Cardiac fibroblast (primary cell): ENCODE data around the gene SCAF1.

Experiments
- DNase-seq, 2 donors: peaks; one replicate each; pipeline versions ENCODE4 v3.0.0 to v3.0.0-alpha.2; 2010; ENCODE audit warnings: low read depth in 2 of 2
- H3K4me3 ChIP-seq, 2 donors: replicated peaks in 1 of 2; 1 replicate in 1 of 2; 2 replicates in 1 of 2; pipeline ENCODE4 v1.5.1; 2011; ENCODE audit warnings: low read depth in 2 of 2, low read length in 2 of 2, mild to moderate bottlenecking in 2 of 2, moderate library complexity in 1 of 2
- TF ChIP-seq, protein P1 (sequence below): IDR thresholded peaks from one replicate; pipeline ENCODE4 v1.5.1; 2011; ENCODE audit warnings: low read depth, mild to moderate bottlenecking, low read length, inconsistent platforms

Gene SCAF1

DNA sequence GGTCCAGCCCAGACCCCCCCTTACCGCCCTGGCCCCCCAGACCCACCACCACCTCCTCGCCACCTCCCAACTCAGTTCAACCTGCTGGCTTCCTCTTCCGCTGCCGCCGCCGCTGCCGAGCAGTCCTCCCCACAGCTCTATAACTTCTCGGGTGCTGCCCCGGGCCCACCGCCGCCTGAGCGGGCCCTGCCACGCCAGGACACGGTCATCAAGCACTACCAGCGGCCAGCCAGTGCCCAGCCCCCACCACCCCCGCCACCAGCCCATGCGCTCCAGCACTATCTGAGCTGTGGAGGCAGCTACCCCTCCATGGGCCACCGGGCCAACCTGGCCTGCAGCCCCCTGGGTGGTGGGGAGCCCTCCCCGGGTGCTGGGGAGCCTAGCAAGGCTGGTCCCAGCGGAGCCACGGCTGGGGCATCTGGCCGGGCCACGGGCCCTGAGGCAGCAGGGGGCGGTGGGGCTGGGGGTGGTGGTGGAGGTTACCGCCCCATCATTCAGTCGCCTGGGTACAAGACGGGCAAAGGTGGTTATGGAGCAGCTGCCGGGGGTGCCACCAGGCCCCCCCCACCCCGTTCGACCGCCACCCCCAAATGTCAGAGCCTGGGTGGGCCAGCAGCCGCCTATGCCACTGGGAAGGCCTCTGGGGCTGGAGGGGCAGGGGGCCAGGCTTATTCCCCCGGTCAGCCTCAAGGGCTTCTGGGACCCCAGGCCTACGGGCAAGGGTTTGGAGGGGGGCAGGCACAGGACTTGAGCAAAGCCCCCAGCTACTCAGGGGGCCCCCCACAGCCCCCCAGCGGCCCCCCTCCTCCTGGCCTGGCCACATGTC is 46.8 kb upstream of the SCAF1 start:
- TF ChIP-seq, protein P1, sequence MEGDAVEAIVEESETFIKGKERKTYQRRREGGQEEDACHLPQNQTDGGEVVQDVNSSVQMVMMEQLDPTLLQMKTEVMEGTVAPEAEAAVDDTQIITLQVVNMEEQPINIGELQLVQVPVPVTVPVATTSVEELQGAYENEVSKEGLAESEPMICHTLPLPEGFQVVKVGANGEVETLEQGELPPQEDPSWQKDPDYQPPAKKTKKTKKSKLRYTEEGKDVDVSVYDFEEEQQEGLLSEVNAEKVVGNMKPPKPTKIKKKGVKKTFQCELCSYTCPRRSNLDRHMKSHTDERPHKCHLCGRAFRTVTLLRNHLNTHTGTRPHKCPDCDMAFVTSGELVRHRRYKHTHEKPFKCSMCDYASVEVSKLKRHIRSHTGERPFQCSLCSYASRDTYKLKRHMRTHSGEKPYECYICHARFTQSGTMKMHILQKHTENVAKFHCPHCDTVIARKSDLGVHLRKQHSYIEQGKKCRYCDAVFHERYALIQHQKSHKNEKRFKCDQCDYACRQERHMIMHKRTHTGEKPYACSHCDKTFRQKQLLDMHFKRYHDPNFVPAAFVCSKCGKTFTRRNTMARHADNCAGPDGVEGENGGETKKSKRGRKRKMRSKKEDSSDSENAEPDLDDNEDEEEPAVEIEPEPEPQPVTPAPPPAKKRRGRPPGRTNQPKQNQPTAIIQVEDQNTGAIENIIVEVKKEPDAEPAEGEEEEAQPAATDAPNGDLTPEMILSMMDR, result no peak
- no peak overlapping the region for H3K4me3 ChIP-seq
- no peak for DNase-seq

DNA sequence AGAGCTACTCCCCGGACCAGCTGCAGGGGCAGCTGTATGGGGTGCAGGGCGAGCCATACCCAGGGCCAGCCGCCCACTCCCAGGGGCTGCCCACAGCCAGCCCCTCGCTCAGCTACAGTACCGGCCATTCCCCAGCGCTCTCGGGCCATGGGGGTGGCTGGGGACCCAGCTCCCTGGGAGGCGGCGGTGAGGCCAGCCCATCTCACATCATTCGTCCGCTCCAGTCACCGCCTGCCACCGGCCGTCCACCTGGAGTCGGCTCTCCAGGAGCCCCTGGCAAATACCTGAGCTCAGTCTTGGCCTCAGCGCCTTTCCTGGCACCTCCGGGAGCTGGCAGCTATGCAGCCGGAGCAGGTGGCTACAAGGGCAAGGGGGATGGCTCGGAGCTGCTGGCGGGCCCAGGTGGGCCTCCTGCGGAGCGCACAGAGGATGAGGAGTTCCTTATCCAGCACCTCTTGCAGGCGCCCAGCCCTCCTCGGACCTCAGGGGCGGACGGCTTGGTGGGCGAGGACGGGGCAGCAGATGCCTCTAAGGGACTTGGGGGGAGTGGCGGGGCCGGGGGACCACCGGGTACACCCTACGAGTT is 46.1 kb upstream of the SCAF1 start:
- no peak for DNase-seq
- TF ChIP-seq, protein P1, result no peak
- H3K4me3 ChIP-seq, result no peak overlapping the region

DNA sequence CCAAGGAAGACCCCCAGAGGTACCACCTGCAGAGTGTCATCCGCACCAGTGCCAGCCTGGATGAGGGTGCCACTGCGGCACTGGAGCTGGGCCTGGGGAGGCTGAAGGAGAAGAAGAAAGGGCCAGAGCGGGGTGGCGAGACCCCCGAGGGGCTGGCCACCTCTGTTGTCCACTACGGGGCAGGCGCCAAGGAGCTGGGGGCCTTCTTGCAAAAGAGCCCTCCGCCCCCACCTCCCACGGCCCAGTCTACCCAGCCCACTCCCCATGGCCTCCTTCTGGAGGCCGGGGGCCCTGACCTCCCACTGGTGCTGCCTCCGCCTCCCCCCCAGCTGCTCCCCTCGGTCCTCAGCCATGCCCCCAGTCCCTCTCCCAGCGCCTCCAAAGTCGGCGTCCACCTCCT is 45.6 kb upstream of the SCAF1 start:
- DNase-seq, result no peak
- no peak overlapping the region for H3K4me3 ChIP-seq
- TF ChIP-seq, protein P1, result no peak

DNA sequence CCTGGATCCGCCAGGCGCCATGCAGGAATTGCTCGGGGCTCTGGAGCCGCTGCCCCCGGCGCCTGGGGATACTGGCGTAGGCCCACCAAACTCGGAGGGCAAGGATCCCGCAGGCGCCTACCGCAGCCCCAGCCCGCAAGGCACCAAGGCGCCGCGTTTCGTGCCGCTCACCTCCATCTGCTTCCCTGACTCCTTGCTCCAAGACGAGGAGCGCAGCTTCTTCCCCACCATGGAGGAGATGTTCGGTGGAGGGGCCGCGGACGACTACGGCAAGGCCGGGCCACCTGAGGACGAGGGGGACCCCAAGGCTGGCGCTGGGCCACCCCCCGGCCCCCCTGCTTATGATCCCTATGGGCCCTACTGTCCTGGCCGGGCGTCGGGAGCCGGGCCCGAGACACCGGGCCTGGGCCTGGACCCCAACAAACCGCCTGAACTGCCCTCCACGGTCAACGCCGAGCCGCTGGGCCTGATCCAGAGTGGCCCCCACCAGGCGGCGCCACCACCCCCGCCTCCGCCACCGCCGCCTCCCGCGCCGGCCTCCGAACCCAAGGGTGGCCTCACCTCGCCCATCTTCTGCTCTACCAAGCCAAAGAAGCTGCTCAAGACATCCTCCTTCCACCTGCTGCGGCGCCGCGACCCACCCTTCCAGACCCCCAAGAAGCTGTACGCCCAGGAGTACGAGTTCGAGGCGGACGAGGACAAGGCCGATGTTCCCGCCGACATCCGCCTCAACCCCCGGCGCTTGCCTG is 44.9 kb upstream of the SCAF1 start:
- H3K4me3 ChIP-seq, result no peak overlapping the region
- no peak for DNase-seq
- TF ChIP-seq, protein P1, result no peak

DNA sequence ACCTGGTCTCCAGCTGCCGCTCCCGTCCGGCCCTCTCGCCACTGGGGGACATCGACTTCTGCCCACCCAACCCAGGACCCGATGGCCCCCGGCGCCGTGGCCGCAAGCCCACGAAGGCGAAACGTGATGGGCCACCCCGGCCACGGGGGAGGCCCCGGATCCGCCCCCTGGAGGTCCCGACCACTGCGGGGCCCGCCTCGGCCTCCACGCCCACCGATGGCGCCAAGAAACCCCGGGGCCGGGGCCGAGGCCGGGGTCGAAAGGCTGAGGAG is 44.4 kb upstream of the SCAF1 start:
- no peak overlapping the region for H3K4me3 ChIP-seq
- DNase-seq, result no peak
- TF ChIP-seq, protein P1, result no peak

DNA sequence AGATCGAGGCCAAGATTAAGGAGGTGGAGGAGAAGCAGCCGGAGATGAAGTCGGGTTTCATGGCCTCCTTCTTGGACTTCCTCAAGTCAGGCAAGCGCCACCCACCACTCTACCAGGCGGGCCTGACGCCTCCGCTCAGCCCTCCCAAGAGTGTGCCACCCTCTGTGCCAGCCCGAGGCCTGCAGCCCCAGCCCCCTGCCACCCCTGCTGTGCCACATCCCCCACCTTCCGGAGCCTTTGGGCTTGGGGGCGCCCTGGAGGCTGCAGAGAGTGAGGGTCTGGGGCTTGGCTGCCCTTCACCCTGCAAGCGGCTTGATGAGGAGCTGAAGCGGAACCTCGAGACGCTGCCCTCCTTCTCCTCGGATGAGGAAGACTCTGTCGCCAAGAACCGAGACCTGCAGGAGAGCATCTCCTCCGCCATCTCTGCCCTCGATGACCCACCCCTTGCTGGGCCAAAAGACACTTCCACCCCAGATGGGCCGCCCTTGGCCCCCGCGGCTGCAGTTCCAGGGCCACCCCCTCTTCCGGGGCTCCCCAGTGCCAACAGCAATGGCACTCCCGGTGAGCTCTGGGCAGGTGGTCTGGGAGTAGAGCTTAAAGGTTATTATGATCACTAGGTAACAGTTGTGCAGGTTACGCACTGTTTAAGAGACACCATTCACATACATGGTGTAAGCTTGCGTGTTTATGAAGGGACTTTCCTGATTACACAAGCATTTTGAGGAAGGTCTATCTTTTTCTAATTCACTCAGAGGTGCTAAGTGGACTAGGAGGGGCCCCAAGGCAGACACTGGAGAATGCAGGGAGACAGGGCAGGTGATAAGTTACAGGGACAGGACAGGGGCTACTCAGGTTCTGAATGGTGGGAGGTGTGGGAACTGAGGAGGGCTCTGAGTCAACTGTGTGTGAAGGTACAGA is 42.4 kb upstream of the SCAF1 start:
- no peak for DNase-seq
- H3K4me3 ChIP-seq, result no peak overlapping the region
- TF ChIP-seq, protein P1, result no peak
